Testis (tissue), 3 donors: ENCODE data around the gene ADAM23. TPM values are rescaled to one million over a fixed set of nuclear protein-coding genes. Genes with fewer than 3 reads are reported as not detected.

ENCODE experiments used
- DNase-seq: peaks from one replicate; pipeline ENCODE4 v3.0.0-alpha.2; 2019
- H3K27ac ChIP-seq, 2 donors: fragments of 200-600 bp; sonication (generic); one replicate each; pipeline ENCODE4 v1.5.1; 2019
- H3K27me3 ChIP-seq: fragments of 200-600 bp; sonication (generic); one replicate; pipeline ENCODE4 v1.5.1; 2019
- H3K36me3 ChIP-seq: fragments of 200-600 bp; sonication (generic); one replicate; pipeline ENCODE4 v1.5.1; 2017; ENCODE audit warnings: low read depth; ENCODE audit errors: missing control alignments
- H3K4me1 ChIP-seq: fragments of 200-600 bp; sonication (generic); one replicate; pipeline ENCODE4 v1.5.1; 2019
- H3K4me3 ChIP-seq, 2 donors: fragments of 200-600 bp; sonication (generic); one replicate each; pipeline ENCODE4 v1.5.1; 2017 to 2019
- H3K9me3 ChIP-seq: fragments of 200-600 bp; sonication (generic); one replicate; pipeline ENCODE4 v1.5.1; 2017
- CTCF ChIP-seq, 3 experiments: fragments of 450-650 bp in 2 of 3; fragments of 200-600 bp in 1 of 3; sonication (generic) in 1 of 3; IDR thresholded peaks; one replicate each; pipeline ENCODE4 v1.5.1; 2016 to 2019; ENCODE audit warnings: antibody characterized with exemption in 3 of 3, mild to moderate bottlenecking in 2 of 3, moderate library complexity in 1 of 3
- POLR2A ChIP-seq: fragments of 450-650 bp; IDR thresholded peaks from one replicate; pipeline ENCODE4 v1.6.1; 2017; ENCODE audit warnings: antibody characterized with exemption, mild to moderate bottlenecking, moderate library complexity
- WGBS, 2 donors: methylation state at CpG; one replicate each; pipeline ENCODE4 v1.1.5; 2018; 5-methylcytosine and 5-hydroxymethylcytosine counted together
- intact Hi-C: fragments of 100-400 bp; cut with DNase I; formaldehyde crosslinking; loops from one replicate; pipeline ENCODE4 v1.15.1; 2023; ENCODE audit warnings: low total_unique reads
- polyA plus RNA-seq: library from polyadenylated mRNA; stranded (reverse); fragments of 350-450 nt; fragmentation: Illumina TruSeq; extraction: RNeasy Lipid Tissue Mini Kit (QIAGEN cat#74804); gene quantifications from one replicate; pipeline ENCODE4 v1.2.3, GENCODE V29; 2014; ENCODE audit warnings: low read depth, low replicate concordance; ENCODE audit not compliant: insufficient read depth
- total RNA-seq, 2 donors: library from RNA; depleted of rRNA; stranded (reverse); fragments of >200 nt; gene quantifications; one replicate each; pipeline ENCODE4 v1.2.3, GENCODE V29; 2016

Gene ADAM23
- total and polyA plus RNA-seq, 3 donors from 2014 or later = 14.5 to 24.2 (median 19.5) TPM

DNA sequence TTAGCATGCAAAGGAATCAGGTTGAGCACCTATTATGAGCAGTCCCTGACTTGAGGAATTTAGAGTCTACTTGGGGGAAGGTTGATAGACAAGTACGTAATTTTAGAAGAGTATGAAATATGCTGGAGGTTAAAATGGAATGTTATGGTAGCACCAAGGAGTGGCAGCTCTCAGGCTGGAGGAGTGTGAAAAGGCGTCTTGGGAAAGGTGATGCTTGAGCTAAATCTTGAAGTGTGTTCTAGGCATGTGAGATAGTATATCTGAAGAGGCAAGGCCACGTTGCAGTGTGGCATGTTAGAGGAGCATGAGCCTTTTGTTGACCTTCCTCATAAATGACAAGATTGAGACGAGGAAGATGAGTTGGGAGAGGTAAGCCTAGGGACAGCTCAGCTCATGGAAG lies 39.3 kb downstream of the ADAM23 start:
- intact Hi-C loops = no loop called here

DNA sequence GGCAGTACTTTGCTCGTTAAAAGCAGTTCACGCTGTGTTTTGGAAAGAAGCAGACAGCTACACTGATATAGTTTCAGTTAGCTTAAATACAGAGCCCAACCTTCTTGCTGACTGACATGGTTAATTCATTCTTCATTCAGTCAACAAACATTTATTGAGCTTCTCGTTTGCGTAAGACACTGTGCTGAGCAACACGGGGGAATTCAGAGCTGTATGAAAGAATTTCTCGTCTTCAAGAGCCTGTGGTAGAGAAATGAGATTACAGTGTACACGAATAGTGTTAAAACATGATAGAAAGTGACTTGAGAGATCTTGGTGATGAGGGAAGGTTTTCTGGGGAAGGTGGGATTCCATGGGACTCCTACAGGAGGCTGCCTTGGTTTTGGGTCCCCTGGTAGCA lies 44.7 kb downstream of the ADAM23 start:
- H3K4me3 ChIP-seq = no peak overlapping the region
- H3K27me3 ChIP-seq = no peaks in the 10 kb centered on the region
- intact Hi-C loops = no loop called here
- no peak overlapping the region for H3K27ac ChIP-seq
- H3K36me3 ChIP-seq = no peaks in the 10 kb centered on the region
- no peak for DNase-seq
- TF ChIP-seq POLR2A (no peak), CTCF (IDR thresholded peaks at IDR 0.05) (no peak)
- no peaks in the 10 kb centered on the region for H3K4me1 ChIP-seq
- 87 to 88% methylated on average over 7 of the region's 7 CpGs for WGBS, 2 donors
- H3K9me3 ChIP-seq = no peaks in the 10 kb centered on the region

More for the DNA sequence above, 39.3 kb downstream of the ADAM23 start:
- no peak for TF ChIP-seq CTCF (IDR thresholded peaks at IDR 0.05)
- TF ChIP-seq POLR2A = no peak
- no peak overlapping the region for H3K4me3 ChIP-seq
- no peaks in the 10 kb centered on the region for H3K36me3 ChIP-seq
- no peak for DNase-seq
- no peak overlapping the region for H3K27ac ChIP-seq
- 77 to 87% methylated on average over 4 of the region's 4 CpGs for WGBS, 2 donors
- no peaks in the 10 kb centered on the region for H3K9me3 ChIP-seq
- no peaks in the 10 kb centered on the region for H3K27me3 ChIP-seq
- no peaks in the 10 kb centered on the region for H3K4me1 ChIP-seq

DNA sequence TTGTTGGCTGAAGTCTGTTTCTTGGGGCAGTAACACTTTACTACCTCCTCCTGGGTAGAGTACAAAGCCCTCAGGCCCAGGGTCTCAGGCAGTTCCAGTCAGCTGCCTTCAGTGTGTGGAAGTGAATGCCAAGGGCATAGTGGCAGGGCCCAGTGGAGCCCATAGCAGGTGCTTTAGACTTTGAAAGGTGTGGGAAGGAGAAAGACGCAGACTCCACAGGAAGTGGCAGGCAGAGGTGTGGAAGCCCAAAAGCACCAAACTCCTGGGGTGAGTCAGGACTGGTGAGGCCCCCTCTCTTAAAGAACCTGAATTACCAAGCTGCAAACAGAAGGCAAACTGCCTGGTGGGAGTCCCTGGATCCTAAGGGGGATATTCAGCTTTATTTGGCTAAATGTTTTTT lies 45.3 kb downstream of the ADAM23 start:
- DNase-seq = no peak
- no peaks in the 10 kb centered on the region for H3K9me3 ChIP-seq
- H3K4me1 ChIP-seq = no peaks in the 10 kb centered on the region
- no peak overlapping the region for H3K27ac ChIP-seq
- no peaks in the 10 kb centered on the region for H3K36me3 ChIP-seq
- no peak for TF ChIP-seq CTCF (IDR thresholded peaks at IDR 0.05)
- no peak for TF ChIP-seq POLR2A
- intact Hi-C loops = no loop called here
- H3K27me3 ChIP-seq = no peaks in the 10 kb centered on the region
- H3K4me3 ChIP-seq = no peak overlapping the region
- 79 to 94% methylated on average over 1 of the region's 1 CpG for WGBS, 2 donors

DNA sequence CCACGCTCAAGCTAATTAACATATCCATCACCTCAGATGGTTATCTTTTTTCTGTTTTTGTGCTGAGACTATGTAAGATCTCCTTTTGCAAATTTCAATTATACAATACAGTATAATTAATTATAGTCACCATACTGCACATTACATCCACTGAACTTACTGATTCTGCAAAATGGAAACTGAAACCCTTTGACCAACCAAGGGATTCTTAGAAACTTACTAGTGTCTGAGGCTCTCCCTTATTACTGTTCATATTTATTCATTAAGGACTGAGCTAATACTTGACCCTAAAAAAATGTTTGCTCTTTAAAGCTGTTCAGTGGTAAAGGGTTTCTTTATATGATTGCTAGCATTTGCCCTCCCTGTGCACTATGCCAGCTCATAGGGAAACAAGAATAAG lies 50.7 kb downstream of the ADAM23 start:
- Histone ChIP-seq H3K27ac (no peak overlapping the region), H3K4me3 (no peak overlapping the region), H3K4me1 (no peaks in the 10 kb centered on the region), H3K27me3 (no peaks in the 10 kb centered on the region), H3K9me3 (no peaks in the 10 kb centered on the region), H3K36me3 (no peaks in the 10 kb centered on the region)
- 82 to 95% methylated on average over 1 of the region's 1 CpG for WGBS, 2 donors
- intact Hi-C loops = no loop called here
- TF ChIP-seq CTCF (IDR thresholded peaks at IDR 0.05) (no peak), POLR2A (no peak)
- DNase-seq = no peak

GRCh38 chr2:206502729-206503128 lies 59.4 kb downstream of the ADAM23 start:
- Histone ChIP-seq H3K9me3 (no peaks in the 10 kb centered on the region), H3K36me3 (no peaks in the 10 kb centered on the region), H3K27ac (no peak overlapping the region), H3K27me3 (no peaks in the 10 kb centered on the region), H3K4me1 (no peaks in the 10 kb centered on the region), H3K4me3 (no peak overlapping the region)
- 88% methylated on average over 4 of the region's 4 CpGs for whole genome bisulfite sequencing, 2 donors
- intact Hi-C loops = no loop called here
- DNase-seq = no peak
- TF ChIP-seq POLR2A = no peak
- no peak for TF ChIP-seq CTCF (IDR thresholded peaks at IDR 0.05)
